ENCODE data around the gene BACH2. TPM values are rescaled to one million over a fixed set of nuclear protein-coding genes. Genes with fewer than 3 reads are reported as not detected.

BACH2 gene
- total RNA-seq, 1 donor from 2014 or later: 5.0 TPM

DNA sequence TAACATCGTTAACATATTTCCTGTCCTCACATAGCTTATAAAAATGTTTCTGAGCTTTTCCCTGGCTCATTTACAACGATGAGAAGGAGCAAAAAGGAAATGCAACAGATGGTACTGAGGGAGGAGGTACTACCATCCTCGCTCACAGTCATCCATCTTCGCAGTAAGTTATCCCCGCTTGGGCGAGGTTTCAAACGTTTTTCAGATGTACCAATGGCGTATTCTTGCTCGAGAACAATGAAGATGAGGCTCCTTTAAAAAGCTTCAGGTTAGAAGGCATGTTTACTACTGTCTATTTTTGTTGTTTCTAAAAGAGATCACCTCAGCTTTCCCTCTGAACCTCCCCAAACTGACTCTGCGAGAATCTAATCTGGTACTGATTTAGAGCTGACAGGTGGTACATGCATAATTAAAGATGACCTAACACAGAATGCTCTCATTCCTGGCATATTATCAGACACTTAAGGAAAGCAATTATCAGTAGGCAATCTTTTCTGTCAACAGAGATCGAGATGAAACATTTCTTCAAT, 223.6 kb downstream of the BACH2 start:
- DNase-seq (ENCODE audit: low read depth): no peak
- no peak for TF ChIP-seq CTCF (IDR thresholded peaks at IDR 0.05; ENCODE audit: insufficient read depth, low read length, poor library complexity, severe bottlenecking)
- Histone ChIP-seq H3K27me3 (ENCODE audit: control insufficient read depth, insufficient read depth, low read length) (no peaks in the 10 kb centered on the region), H3K36me3 (ENCODE audit: control insufficient read depth, insufficient read depth, low read length) (no peaks in the 10 kb centered on the region), H3K4me3 (ENCODE audit: low read depth, low read length) (no peak overlapping the region)

DNA sequence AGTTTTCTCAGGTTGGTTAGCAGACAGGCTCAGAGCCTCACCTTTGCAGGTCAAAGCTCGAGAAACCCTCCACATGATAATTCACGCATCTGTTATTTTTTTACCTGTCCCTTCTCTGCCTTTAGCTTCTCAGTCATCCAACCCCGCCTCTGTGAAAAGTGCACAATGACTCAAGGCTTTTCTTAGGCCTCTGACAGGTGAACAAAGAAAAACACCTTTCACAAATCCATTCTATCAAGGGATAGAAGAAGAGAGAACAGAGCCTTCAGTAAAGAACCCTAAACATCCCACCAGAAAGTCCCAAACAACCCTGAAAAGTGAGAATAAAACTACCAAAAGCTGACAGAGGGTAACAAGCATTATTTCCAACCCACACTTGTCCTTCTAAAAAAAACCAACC, 224.1 kb downstream of the BACH2 start:
- Histone ChIP-seq H3K4me3 (ENCODE audit: low read depth, low read length) (no peak overlapping the region), H3K27me3 (ENCODE audit: control insufficient read depth, insufficient read depth, low read length) (no peaks in the 10 kb centered on the region), H3K36me3 (ENCODE audit: control insufficient read depth, insufficient read depth, low read length) (no peaks in the 10 kb centered on the region)
- DNase-seq (ENCODE audit: low read depth): no peak
- TF ChIP-seq CTCF (IDR thresholded peaks at IDR 0.05; ENCODE audit: insufficient read depth, low read length, poor library complexity, severe bottlenecking): no peak

GRCh38 chr6:90068703-90069523, 227.7 kb downstream of the BACH2 start:
- no peaks in the 10 kb centered on the region for H3K27me3 ChIP-seq (ENCODE audit: control insufficient read depth, insufficient read depth, low read length)
- H3K36me3 ChIP-seq (ENCODE audit: control insufficient read depth, insufficient read depth, low read length): no peaks in the 10 kb centered on the region
- TF ChIP-seq CTCF (IDR thresholded peaks at IDR 0.05; ENCODE audit: insufficient read depth, low read length, poor library complexity, severe bottlenecking): no peak
- H3K4me3 ChIP-seq (ENCODE audit: low read depth, low read length): no peak overlapping the region
- no peak for DNase-seq (ENCODE audit: low read depth)

DNA sequence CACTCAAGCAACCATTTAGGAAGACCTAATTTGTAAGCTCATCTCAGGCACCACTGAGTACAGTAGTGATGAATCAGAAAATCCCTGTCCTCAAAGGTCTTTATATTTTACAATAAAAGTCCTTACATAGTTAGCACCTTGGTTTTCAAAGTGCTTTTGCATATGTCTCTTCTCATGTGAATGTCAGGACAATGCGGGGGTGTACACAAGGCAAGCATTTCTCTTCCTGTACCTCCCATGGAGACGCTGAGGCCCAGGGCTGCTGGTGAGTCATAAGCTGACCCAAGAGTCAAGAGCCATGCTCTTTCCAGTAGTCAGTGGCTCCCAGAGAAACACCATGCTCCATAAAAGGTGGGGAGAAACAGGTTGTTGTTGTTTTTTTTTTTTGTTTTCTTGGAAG, 228.4 kb downstream of the BACH2 start:
- TF ChIP-seq CTCF (IDR thresholded peaks at IDR 0.05; ENCODE audit: insufficient read depth, low read length, poor library complexity, severe bottlenecking): no peak
- no peaks in the 10 kb centered on the region for H3K27me3 ChIP-seq (ENCODE audit: control insufficient read depth, insufficient read depth, low read length)
- no peak overlapping the region for H3K4me3 ChIP-seq (ENCODE audit: low read depth, low read length)
- no peak for DNase-seq (ENCODE audit: low read depth)
- no peaks in the 10 kb centered on the region for H3K36me3 ChIP-seq (ENCODE audit: control insufficient read depth, insufficient read depth, low read length)

- Histone ChIP-seq H3K4me3 (ENCODE audit: low read depth, low read length) (no peak overlapping the region), H3K36me3 (ENCODE audit: control insufficient read depth, insufficient read depth, low read length) (no peaks in the 10 kb centered on the region), H3K27me3 (ENCODE audit: control insufficient read depth, insufficient read depth, low read length) (no peaks in the 10 kb centered on the region)
- DNase-seq (ENCODE audit: low read depth): no peak
- TF ChIP-seq CTCF (IDR thresholded peaks at IDR 0.05; ENCODE audit: insufficient read depth, low read length, poor library complexity, severe bottlenecking): no peak
Observed at GRCh38 chr6:90066697-90067096, 229.9 kb downstream of the BACH2 start.

All from kidney epithelial cell (primary cell).